ENCODE measurements around the gene SETD5.
A peak's percentile ranks its signal among the peaks of the same experiment; 100 is the strongest.

SETD5 gene

GRCh38 chr3:9388562-9389272 is 8.7 kb upstream of the SETD5 start:
- no peak for DNase-seq (ENCODE audit: low read depth)
- TF ChIP-seq, protein P1, sequence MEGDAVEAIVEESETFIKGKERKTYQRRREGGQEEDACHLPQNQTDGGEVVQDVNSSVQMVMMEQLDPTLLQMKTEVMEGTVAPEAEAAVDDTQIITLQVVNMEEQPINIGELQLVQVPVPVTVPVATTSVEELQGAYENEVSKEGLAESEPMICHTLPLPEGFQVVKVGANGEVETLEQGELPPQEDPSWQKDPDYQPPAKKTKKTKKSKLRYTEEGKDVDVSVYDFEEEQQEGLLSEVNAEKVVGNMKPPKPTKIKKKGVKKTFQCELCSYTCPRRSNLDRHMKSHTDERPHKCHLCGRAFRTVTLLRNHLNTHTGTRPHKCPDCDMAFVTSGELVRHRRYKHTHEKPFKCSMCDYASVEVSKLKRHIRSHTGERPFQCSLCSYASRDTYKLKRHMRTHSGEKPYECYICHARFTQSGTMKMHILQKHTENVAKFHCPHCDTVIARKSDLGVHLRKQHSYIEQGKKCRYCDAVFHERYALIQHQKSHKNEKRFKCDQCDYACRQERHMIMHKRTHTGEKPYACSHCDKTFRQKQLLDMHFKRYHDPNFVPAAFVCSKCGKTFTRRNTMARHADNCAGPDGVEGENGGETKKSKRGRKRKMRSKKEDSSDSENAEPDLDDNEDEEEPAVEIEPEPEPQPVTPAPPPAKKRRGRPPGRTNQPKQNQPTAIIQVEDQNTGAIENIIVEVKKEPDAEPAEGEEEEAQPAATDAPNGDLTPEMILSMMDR (IDR thresholded peaks at IDR 0.05; ENCODE audit: low read length, missing control alignments) = no peak
- no peak overlapping the region for H3K4me3 ChIP-seq (replicated peaks; ENCODE audit: low read depth, low read length)

DNA sequence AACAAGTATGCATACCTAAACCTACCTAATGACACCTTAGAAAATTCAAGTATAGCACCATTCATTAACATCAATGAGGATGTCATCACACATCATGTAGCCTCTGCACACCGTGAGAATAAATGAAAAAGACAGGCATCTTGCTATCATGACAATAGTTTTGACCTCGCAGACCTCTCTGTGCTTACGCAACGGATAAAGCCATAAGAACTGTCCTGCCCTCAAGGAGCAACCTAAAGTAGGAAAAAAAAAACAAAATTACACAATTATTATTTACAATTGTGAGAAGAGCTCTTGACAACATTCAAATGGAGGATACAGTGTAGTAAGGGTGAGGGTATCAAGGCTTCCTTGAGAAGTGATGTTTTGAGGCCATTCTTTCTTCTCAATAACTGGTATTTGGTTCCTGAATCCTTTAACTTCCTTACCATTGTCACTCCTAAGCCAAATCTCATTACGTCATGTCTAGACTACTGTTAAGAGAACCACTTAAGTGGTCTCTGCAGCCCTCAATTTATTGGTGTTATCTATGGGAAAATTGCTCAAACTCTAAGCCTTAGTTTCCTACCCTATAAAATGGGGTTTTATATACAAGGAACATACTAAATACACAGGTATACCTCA is 7.0 kb upstream of the SETD5 start:
- no peak for DNase-seq (ENCODE audit: low read depth)
- H3K4me3 ChIP-seq (replicated peaks; ENCODE audit: low read depth, low read length) = no peak overlapping the region
- TF ChIP-seq, protein P1 (IDR thresholded peaks at IDR 0.05; ENCODE audit: low read length, missing control alignments) = no peak

DNA sequence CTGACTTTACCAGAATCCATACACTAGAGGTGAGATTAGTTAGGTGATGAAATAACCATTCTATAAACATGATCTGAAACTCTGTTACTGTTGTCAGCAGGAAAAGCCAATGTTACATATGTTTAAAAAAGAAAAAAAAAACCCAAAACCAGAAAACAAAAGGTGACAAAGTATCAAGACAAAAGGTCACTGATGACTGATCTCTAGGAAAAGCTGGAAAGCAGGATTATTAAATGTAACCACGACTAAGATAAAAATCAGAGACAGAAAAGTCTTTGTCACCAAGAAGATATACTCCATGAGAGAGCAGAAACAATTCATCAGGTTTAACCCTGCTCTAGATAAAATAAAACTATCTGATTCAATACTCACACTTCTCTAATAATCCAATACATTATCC is 5.4 kb upstream of the SETD5 start:
- no peak for DNase-seq (ENCODE audit: low read depth)
- no peak overlapping the region for H3K4me3 ChIP-seq (replicated peaks; ENCODE audit: low read depth, low read length)
- TF ChIP-seq, protein P1 (IDR thresholded peaks at IDR 0.05; ENCODE audit: low read length, missing control alignments) = no peak

DNA sequence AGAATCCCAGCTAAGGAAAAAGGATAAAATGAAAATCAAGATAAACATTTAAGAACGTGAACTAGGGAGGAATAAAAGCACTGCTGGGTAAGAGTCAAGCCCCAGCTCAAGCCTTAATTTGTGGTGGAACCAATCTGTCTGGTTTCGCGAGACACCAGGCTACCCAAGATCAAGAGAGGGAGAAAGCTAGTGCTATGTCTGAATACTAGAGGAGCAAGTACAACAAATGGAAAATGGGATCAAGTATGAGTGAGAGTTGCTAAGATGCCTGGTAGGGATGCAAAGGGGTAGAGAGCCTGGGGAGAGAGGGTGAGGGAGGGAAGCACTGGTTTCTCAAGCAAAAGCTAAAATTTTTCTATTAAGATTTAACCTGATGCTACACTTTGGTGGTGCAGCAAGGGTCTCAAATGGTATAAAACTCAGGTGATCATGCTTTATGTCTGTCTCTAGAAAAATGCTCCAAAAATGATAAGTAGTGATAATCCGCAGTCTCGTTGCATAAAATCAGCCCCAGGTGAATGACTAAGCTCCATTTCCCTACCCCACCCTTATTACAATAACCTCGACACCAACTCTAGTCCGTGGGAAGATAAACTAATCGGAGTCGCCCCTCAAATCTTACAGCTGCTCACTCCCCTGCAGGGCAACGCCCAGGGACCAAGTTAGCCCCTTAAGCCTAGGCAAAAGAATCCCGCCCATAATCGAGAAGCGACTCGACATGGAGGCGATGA is 1.7 kb upstream of the SETD5 start:
- TF ChIP-seq, protein P1 (IDR thresholded peaks at IDR 0.05; ENCODE audit: low read length, missing control alignments) = no peak
- peak overlapping the region; percentile 90 for H3K4me3 ChIP-seq (replicated peaks; ENCODE audit: low read depth, low read length)
- DNase-seq (ENCODE audit: low read depth) = peak; percentile 17

DNA sequence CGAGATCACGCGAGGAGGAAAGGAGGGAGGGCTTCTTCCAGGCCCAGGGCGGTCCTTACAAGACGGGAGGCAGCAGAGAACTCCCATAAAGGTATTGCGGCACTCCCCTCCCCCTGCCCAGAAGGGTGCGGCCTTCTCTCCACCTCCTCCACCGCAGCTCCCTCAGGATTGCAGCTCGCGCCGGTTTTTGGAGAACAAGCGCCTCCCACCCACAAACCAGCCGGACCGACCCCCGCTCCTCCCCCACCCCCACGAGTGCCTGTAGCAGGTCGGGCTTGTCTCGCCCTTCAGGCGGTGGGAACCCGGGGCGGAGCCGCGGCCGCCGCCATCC is 1.1 kb upstream of the SETD5 start:
- H3K4me3 ChIP-seq (replicated peaks; ENCODE audit: low read depth, low read length) = peak overlapping the region; percentile 90
- TF ChIP-seq, protein P1 (IDR thresholded peaks at IDR 0.05; ENCODE audit: low read length, missing control alignments) = no peak
- peak; percentile 97 for DNase-seq (ENCODE audit: low read depth)

DNA sequence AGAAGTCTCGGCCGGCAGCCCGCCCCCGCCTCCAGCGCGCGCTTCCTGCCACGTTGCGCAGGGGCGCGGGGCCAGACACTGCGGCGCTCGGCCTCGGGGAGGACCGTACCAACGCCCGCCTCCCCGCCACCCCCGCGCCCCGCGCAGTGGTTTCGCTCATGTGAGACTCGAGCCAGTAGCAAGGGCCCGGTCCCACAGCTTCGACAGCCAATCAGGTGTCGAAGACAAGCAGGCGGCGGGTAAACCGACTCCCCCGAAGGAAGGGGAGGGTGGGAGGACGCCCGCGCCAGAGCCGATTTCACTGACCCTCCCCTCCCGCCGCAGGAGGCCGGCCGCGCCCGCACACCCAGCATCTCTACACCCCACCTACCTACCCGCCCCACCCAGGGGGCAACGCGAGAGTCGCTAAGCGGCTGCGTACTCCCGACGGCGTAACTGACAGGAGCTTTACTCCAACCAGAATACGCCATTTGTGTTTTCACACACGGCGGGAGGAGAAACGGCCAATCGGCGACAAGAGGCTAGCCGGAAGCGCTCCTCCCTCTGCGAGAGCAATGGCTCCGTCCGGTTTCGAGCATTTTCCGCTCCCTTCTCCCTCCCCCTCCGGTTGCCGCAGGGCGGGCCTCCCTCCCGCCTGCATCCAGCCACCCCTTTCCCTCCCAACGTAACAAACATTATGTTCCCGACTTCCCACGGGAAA is 633 bp upstream of the SETD5 start:
- peak overlapping the region; percentile 90 for H3K4me3 ChIP-seq (replicated peaks; ENCODE audit: low read depth, low read length)
- TF ChIP-seq, protein P1 (IDR thresholded peaks at IDR 0.05; ENCODE audit: low read length, missing control alignments) = no peak
- DNase-seq (ENCODE audit: low read depth) = peak; percentile 100

All from fibroblast of pulmonary artery (primary cell).